Activated CD4-positive, alpha-beta T cell treated with anti-CD3 and anti-CD28 coated beads, Interleukin-10, Interleukin-2, amounts not matched to agents 100 ng/mL and 50 ng/mL, durations not matched to agents 16 hours and 8 hours (primary cell): ENCODE data around the gene DLG3.
A peak's percentile ranks its signal among the peaks of the same experiment; 100 is the strongest.
"Not testable (repeated sequence)": the region's sequence is repeated elsewhere in the genome, so short reads cannot be mapped to it uniquely, and the experiment has no call there.

ENCODE experiments used
- DNase-seq: peaks from one replicate; pipeline ENCODE4 v3.0.0-alpha.2; 2020

The DLG3 gene

GRCh38 chrX:70477734-70478075 is 33.1 kb downstream of the DLG3 start:
- no peak for DNase-seq

- no peak for DNase-seq
These were observed 34.1 kb downstream of the DLG3 start for GRCh38 chrX:70478526-70479245.

DNA sequence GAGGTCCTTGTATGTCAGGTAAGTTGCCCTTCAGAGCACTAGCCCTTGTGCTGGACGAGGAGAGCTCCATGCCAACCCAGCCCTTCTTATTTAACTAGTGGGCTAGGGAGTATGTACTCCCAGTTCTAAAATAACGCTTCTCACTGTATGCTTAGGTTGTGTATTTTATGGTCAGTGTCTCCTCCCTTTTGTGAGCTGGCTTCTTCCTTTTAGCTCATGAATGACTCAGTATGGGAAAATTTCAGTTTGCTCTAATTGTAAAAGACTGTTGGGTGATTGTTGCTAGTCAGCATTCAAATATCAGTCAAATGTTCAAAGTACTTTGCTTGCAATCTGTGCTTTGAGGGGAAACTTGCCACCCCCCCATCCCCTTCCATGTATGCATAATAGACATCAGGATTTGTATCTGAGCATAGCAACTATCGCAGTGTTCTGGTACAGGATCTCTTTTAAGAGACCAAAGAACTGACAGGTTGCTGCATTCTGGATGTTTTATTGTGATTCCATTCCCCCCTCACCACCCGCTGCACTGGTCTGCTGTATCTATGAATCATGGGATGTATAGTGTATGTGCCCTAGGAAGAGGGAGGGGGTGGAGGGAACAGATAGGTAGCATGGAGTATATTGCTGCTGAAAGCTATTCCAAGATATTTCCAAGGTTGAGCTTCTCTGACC is 34.7 kb downstream of the DLG3 start:
- no peak for DNase-seq

DNA sequence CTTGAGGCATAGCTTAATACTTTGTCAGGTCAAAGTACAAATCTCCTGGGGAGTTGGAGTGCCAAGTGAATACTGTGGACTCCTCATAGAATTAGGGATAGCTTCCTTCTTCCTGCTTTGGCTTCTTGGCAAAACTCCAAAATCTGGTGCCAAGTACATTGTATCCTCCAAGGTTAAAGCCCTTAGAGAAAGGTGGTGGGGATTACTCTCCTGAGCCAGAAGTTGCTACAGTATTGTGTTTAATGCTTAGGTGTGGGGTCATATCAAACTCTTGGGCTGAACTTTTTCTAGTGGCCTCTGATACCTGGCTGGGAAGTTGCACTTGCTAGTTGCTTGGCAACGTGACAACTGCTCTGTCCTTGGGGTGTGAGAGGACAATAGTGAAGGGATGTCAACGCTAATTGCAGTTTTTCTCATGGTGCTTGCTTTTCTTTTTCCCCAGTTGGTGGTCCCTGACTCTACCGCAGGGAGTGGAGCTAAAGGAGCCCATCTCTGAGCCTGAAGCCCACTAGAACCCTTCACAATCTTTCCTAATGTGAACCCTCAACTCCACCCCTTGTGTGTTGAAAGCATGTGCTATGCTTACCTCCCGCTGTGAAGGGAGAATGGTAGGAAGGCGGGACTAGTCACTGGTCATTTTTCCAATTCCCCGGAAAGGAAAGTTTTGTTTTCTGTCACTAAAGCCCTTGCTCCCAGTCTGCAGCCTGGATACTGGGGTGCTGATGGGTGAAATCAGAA is 35.5 kb downstream of the DLG3 start:
- DNase-seq = no peak

- DNase-seq = no peak
These were observed 36.0 kb downstream of the DLG3 start for GRCh38 chrX:70480660-70481018.

DNA sequence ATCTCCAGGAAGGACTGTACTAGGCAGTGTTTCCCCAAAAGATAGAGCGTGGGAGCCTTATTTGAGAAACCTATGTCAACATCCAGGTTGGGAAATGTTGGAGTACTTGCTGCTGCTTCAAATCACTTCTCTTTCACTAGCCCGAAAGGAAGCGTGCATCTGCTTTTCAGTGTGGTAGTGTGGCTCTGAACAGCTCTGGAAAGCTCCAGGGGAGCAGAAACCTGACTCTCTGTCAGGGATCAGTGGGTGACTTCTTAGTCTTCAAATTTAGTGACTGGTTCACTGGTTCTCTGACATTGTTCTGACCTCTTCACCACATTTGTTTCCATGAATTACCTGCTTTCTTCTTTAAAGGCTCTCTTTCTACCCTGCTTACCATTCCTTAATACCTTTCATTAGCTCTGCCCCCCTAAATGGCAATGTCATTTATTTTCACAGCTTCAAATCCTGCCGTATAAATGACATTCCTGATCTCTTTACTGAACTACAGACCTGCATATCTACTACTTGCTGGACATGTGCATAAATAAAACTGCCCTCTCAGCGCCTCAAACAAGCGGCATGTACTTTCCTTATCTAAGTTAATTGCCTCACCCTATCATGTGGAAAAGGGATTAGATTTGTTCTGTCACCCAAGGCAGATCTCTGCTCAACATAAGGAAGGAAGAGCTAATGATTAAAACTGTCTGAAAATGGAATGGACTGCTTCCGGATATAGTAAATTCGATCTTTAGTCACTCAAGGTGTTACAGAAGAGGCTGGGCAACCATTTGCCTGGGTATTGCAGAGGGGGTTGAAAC is 37.0 kb downstream of the DLG3 start:
- no peak for DNase-seq

DNA sequence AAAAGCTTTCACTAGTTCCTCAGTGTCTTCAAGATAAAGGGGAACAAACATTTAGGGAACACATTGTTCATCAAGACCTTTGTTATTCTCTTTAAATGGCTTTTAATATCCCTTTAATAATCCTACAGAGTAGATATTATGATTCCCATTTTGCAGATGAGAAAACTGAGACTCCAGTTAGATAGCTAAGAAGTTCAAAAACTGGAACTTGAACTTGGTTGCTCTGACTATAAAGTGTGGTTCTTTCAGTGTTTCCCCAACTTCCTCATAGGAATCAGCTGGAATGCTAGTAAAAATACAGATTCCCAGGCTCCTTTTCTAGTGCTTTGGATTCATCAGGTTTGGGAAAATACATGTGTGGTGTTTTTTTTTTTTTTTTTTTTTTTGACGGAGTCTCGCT is 37.7 kb downstream of the DLG3 start:
- DNase-seq = no peak

DNA sequence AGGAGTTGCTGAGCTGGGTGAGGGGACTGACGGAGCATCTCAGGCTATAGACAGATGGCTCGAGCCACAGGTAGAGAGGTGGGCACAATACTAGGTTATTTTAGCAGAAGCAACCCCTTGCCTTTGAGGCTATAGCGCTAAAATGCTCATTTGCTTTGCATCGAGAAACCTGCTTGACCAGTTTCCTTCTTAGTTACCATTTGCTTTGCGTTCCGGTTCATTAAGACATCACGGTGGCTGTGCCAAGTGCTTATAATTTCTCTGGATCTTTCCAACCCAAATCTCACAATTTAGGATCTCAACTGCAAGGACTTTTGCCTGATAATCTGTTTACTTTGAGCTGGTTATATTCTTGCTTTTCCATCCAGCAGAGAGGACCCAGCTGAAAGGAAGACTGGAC is 40.8 kb downstream of the DLG3 start:
- no peak for DNase-seq

GRCh38 chrX:70488856-70489255 is 44.2 kb downstream of the DLG3 start:
- no peak for DNase-seq

DNA sequence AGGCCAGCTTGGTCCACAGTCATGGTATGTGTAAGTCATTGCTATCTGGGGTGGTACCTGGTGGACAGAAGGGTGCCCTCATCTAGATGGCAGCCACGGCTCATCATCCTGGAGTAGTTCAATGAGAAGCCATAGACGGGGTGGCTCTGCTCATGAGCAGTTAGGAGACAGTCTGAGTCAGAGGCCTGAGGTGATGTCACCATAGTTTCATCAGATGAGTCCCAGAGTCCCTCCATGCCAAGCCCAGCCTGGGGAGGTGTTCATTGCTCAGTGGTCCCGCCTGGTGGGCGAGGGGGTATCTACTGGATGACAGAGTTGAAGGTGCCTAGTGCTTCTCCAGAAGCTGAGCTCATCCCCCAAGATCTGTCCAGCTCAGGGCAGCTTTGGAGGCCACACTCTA is 49.8 kb downstream of the DLG3 start:
- peak; percentile 31 for DNase-seq

GRCh38 chrX:70496491-70496890 is 51.9 kb downstream of the DLG3 start:
- no peak for DNase-seq

DNA sequence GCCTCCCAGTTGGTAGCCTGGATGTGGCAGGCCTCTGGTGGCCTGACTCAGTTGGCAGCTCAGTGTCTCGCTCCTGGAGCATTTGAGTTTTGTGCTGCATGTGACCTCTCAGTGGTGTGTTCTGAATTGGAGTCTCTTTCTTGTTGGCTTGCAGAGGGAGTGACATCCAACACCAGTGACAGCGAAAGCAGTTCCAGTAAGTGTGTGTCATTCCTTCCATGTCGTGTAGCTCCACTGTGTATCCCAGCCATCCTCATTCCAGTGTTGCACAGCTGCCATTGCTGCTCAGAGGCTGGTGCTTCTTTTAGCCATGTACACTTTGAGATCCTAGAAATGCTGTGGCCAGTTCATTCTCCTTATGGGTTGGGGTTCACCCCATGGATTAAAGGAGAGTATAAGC is 52.4 kb downstream of the DLG3 start:
- no peak for DNase-seq

DNA sequence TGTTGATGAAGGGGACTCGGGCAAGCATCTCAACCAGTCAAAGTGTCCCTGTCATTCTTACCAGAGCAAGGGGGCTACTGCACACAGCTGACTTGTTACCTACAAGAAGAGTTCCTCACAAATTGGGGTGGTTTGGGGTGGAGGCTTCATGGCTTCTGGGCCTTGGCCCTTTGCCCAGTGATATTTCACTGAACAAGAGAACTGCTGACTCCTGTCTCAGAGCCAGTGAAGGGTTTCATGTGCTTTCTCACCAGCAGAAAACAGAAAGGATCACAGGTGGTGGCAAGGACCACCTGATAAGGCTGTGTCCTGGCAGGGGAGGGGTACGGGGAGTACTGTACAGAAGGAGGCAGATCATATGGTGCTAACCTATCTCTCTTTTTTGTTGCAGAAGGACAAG is 53.5 kb downstream of the DLG3 start:
- no peak for DNase-seq

- no peak for DNase-seq
These were observed 56.2 kb downstream of the DLG3 start for GRCh38 chrX:70500826-70501225.

GRCh38 chrX:70504772-70505450 is 60.3 kb downstream of the DLG3 start:
- DNase-seq = peak; percentile 61

- no peak for DNase-seq
These were observed 60.8 kb downstream of the DLG3 start for GRCh38 chrX:70505451-70505841.

- DNase-seq = peak; percentile 76
These were observed 63.8 kb downstream of the DLG3 start for GRCh38 chrX:70508296-70508911.

- no peak for DNase-seq
These were observed 64.4 kb downstream of the DLG3 start for GRCh38 chrX:70509078-70509477.

- DNase-seq = not testable (repeated sequence)
These were observed 70.6 kb downstream of the DLG3 start for GRCh38 chrX:70515270-70515669.

DNA sequence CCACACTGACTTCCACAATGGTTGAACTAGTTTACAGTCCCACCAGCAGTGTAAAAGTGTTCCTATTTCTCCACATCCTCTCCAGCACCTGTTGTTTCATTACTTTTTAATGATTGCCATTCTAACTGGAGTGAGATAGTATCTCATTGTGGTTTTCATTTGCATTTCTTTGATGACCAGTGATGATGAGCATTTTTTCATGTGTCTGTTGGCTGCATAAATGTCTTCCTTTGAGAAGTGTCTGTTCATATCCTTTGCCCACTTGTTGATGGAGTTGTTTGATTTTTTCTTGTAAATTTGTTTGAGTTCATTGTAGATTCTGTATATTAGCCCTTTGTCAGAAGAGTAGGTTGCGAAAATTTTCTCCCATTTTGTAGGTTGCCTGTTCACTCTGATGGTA is 71.1 kb downstream of the DLG3 start:
- DNase-seq = not testable (repeated sequence)

- no peak for DNase-seq
These were observed 81.1 kb downstream of the DLG3 start for GRCh38 chrX:70525733-70526132.

- no peak for DNase-seq
These were observed 82.4 kb downstream of the DLG3 start for GRCh38 chrX:70527053-70527452.
